GM12873 (cell line): ENCODE data around the gene MAPKAPK2.

Experiments used
- CTCF ChIP-seq: IDR thresholded peaks from 2 replicates; pipeline ENCODE4 v1.5.1; 2012; ENCODE audit warnings: low read depth, mild to moderate bottlenecking, moderate library complexity, low read length, control low read depth; ENCODE audit not compliant: insufficient read depth; ENCODE audit errors: missing control alignments

Gene MAPKAPK2

GRCh38 chr1:206655471-206655882 is 29.2 kb upstream of the MAPKAPK2 start:
- TF ChIP-seq CTCF: no peak

DNA sequence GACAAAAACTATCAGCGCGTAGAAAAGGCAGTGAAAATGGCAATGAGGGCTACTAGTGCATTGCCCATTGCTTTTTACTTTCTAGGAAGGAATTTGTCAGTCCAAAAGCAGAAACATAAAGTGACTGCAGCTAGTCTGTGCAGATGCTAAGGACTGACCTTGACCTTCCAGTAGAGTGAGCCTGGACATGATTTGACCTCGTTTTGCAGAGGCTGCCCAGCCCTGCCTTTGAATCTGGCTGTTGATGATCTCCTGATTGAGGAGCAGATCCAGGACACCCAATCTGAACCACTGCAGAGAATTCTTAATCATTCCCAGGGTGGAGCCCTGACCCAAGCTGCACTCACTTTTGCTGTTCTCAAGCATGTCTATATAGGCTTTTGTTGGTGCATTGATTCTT is 27.8 kb upstream of the MAPKAPK2 start:
- no peak for TF ChIP-seq CTCF

DNA sequence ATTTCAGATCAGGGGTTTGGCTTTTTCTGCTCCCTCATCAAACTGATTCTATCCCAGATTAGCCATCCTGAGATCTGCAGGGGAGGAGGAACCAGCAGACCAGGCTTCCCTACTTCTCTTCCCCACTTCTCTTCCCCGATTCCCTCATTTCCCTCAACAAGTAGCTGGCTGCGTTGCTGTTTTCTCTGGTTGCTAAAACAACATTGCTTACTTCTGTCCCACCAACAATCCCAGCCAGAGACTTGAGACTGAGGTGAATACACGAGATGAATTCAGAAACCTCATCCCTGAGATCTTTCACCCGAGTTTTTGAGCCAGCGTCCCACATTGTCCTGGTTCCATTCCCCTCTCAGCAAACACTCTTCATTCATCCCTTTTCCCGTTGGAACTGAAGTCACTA is 27.0 kb upstream of the MAPKAPK2 start:
- no peak for TF ChIP-seq CTCF

DNA sequence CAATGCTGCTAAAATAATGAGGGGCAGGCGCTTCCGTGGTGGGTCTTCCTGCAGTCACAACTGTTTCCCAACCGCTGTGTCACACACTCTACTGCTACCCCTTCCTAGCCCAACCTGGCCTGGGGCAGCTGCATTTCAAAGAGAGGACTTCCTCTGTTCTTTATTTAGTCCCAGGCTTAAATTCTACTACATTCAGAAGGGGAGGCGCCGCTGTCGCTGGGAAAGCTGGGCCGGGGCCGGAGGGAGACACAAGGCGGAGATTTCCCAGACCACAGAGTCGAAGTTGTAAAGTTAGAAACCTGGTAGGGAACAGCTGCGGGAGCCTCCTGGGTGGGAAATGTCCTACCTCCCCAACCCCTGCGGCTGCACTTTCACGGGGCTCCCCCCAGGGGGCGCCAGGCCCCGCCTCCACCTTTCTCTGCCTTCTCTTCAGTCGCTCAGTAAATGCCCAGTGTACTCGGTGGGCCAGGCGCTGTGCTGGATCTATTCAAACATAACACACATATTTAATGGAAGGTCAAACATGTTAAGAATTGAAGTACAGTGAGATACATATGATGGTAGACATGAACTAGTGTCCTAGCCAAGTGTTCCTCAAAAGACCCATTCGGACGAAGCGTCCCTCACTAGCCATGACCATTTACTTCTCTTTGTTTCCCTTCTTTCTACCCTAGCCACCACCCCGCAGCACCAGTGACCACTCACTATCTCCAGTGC is 26.3 kb upstream of the MAPKAPK2 start:
- TF ChIP-seq CTCF: peak; percentile 96

DNA sequence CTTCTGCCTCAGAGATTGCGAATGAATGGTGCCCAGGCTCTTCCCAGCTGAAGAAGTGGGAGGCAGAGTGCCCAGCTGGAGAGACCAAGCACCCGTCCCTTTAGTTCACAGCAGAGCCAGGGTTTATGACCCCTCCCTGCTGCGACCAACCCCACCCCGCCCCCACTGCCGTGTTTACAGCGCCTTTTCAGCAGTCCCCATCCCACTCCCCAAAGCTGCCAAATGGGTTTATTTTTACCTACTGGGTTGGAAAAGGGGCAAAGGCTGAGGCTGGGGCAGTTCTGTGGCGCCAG is 25.8 kb upstream of the MAPKAPK2 start:
- TF ChIP-seq CTCF: no peak

GRCh38 chr1:206660136-206660535 is 24.6 kb upstream of the MAPKAPK2 start:
- TF ChIP-seq CTCF: no peak

DNA sequence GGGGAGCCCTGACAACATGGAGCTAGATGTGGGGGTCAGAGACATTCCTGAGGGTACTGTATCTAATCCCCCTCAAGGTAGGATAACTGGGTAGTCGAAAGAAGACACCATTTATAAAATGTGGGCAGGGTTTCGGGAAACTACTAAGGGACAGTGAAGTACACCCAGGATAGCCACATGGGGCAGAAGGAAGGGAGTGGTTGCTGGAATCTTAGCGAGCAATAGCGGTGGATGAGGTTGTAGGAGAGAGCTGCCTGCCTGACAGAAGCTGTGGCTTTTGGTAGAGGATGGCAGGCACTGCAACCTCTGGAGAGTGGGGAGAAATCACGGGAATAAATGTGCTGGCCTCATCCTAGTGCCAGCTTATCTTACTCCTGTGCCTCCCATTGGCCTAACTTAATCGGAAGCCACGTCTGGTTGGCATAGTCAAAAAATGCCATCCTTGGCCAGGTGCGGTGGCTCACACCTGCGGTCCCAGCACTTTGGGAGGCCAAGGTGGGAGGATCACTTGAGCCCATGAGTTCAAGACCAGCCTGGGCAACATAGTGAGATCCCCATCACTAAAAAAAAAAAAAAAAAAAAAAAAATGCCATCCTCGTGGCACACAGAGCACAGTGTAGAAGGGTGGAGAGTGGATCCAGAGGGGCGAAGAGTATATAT is 23.4 kb upstream of the MAPKAPK2 start:
- no peak for TF ChIP-seq CTCF
